Measurements from ENCODE around the gene NDUFS1. TPM values are rescaled to one million over a fixed set of nuclear protein-coding genes. Genes with fewer than 3 reads are reported as not detected.

NDUFS1 gene
- total and polyA plus RNA-seq, 9 of the 15 experiments (the other 6 are each of a cell fraction or from before 2014, with no cell fraction given), result 75.0 to 130 (median 91.5) TPM

DNA sequence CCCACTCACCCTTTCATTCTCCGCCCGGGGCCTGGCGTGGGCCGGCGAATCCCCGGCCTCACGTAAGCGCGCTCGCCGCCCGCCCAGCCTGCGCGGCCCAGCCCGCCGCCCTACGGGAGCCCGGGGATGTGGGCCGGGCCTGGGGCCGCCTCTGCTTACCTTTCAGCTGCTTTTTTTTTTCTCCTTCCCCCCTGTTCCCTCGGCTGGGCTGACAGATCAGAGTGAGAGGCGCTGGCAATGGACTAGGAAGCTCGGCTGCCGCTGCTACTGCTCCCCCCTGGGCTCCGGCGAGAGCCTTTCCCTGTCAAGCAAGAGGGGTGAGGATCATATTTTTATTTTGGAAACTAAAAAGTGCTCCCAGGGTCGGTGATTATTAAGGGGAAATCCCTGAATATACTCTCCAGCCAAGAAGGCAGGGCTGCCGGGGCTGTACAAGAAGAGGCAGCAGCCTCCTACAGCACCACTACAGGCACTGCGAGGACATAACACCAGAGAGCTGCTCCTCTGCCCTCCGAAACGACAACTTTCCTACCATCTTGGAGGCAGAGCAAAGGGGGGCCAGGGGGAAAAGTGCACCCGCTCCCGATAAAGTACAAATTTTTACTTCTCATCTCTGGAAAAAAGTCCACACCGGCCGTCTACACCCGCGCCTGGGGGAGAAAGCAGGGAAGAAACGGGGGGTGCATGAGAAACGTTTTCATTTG lies 73.3 kb downstream of the NDUFS1 start, which contains the start of gene INO80D (continued):
- TF ChIP-seq AFF4 (CRISPR knock-in tag; IDR thresholded peaks at IDR 0.05) (peak; percentile 35; the same call in 1 of the 2 replicates), SMARCC2 (IDR thresholded peaks at IDR 0.05; ENCODE audit: low read depth) (no peak), FOXM1 (IDR thresholded peaks at IDR 0.05; ENCODE audit: low read depth) (no peak), FOXM1 (CRISPR knock-in tag; IDR thresholded peaks at IDR 0.05; ENCODE audit: low read depth) (no peak), PCBP1 (IDR thresholded peaks at IDR 0.05; ENCODE audit: low read depth, low read length, poor library complexity, severe bottlenecking) (peak; percentile 29), POLR2B (IDR thresholded peaks at IDR 0.05; ENCODE audit: low read depth, partially characterized antibody) (peak; percentile 56), ZNF146 (CRISPR knock-in tag; IDR thresholded peaks at IDR 0.05; ENCODE audit: unreplicated experiment) (no peak), ATF7 (IDR thresholded peaks at IDR 0.05) (peak; percentile 23; the same call in 1 of the 2 replicates), KAT2B (IDR thresholded peaks at IDR 0.05; ENCODE audit: low read depth, low read length) (no peak), UBTF (IDR thresholded peaks at IDR 0.05; ENCODE audit: borderline replicate concordance in 1 of 2, low read depth in 2 of 2, low read length in 2 of 2) (peak; percentile 100), MTA2 (IDR thresholded peaks at IDR 0.05; ENCODE audit: low read depth) (no peak)
- TF ChIP-seq, protein P1, sequence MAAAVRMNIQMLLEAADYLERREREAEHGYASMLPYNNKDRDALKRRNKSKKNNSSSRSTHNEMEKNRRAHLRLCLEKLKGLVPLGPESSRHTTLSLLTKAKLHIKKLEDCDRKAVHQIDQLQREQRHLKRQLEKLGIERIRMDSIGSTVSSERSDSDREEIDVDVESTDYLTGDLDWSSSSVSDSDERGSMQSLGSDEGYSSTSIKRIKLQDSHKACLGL (CRISPR knock-in tag; IDR thresholded peaks at IDR 0.05; ENCODE audit: borderline replicate concordance, poor library complexity, severe bottlenecking), result no peak
- TF ChIP-seq, protein P2, sequence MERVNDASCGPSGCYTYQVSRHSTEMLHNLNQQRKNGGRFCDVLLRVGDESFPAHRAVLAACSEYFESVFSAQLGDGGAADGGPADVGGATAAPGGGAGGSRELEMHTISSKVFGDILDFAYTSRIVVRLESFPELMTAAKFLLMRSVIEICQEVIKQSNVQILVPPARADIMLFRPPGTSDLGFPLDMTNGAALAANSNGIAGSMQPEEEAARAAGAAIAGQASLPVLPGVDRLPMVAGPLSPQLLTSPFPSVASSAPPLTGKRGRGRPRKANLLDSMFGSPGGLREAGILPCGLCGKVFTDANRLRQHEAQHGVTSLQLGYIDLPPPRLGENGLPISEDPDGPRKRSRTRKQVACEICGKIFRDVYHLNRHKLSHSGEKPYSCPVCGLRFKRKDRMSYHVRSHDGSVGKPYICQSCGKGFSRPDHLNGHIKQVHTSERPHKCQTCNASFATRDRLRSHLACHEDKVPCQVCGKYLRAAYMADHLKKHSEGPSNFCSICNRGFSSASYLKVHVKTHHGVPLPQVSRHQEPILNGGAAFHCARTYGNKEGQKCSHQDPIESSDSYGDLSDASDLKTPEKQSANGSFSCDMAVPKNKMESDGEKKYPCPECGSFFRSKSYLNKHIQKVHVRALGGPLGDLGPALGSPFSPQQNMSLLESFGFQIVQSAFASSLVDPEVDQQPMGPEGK (CRISPR knock-in tag; IDR thresholded peaks at IDR 0.05; ENCODE audit: borderline replicate concordance), result no peak

Data from K562 (cell line).